ENCODE results near the gene RGL3.
"Not testable (repeated sequence)": the region's sequence is repeated elsewhere in the genome, so short reads cannot be mapped to it uniquely, and the experiment has no call there.

The RGL3 gene

DNA sequence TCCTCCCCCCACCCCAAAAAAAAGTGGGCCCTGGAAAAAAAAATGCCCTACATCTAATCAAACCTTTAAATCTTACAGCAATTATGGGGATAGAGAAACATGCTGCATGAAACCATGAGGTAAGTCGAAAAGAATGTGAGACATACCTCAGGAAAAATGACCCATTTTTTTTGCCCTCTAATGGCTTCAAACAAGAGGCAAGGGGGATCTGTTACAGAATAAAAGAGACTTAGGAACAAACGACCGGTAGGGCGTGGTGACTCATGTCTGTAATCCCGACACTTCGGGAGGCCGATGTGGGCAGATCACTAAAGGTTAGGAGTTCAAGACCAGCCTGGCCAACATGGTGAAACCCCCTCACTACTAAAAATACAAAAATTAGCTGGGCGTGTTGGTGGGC, 8.4 kb downstream of the RGL3 start:
- TF ChIP-seq, protein P1, sequence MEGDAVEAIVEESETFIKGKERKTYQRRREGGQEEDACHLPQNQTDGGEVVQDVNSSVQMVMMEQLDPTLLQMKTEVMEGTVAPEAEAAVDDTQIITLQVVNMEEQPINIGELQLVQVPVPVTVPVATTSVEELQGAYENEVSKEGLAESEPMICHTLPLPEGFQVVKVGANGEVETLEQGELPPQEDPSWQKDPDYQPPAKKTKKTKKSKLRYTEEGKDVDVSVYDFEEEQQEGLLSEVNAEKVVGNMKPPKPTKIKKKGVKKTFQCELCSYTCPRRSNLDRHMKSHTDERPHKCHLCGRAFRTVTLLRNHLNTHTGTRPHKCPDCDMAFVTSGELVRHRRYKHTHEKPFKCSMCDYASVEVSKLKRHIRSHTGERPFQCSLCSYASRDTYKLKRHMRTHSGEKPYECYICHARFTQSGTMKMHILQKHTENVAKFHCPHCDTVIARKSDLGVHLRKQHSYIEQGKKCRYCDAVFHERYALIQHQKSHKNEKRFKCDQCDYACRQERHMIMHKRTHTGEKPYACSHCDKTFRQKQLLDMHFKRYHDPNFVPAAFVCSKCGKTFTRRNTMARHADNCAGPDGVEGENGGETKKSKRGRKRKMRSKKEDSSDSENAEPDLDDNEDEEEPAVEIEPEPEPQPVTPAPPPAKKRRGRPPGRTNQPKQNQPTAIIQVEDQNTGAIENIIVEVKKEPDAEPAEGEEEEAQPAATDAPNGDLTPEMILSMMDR (IDR thresholded peaks at IDR 0.05; ENCODE audit: insufficient read depth, missing control alignments), result no peak
- DNase-seq (ENCODE audit: insufficient read length, low spot score) (no peak), FAIRE-seq (no peak)

DNA sequence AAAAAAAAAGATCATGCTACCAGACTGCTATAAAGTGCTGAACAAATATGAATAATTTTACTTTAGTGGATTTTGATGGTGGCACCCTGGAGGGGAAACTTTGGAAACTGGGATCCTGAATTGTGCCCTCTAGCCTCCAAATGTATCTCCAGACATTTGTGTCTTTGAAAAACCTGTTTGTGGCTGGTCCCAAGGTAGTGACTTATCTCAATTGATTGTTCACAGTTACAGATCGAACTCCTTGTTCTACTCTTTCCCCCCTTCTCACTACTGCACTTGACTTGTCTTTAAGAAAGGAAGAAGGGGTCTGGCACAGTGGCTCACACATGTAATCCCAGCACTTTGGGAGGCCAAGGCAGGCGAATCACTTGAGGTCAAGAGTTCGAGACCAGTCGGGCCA, 10.5 kb downstream of the RGL3 start:
- DNase-seq (ENCODE audit: insufficient read length, low spot score) (no peak), FAIRE-seq (no peak)
- TF ChIP-seq, protein P1 (IDR thresholded peaks at IDR 0.05; ENCODE audit: insufficient read depth, missing control alignments), result no peak

DNA sequence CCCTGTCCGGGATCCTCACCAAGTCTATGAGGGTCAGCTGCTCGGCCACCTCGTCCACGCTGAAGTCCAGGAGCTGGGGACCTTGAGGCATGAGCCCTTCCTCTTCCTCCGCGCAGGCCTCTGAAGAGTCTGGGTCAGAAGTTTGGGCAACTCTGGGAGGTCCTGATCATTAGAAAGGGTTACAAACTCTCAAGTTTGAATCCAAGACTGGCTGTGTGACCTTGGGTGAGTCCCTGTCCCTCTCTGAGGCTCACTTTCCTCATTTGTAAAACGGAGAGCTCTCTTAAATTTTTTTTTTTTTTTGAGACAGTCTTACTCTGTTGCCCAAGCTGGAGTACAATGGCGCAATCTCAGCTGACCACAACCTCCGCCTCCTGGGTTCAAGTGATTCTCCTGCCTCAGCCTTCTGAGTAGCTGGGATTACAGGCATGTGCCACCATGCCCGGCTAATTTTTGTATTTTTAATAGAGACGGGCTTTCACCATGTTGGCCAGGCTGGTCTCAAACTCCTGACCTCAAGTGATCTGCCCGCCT, 12.3 kb downstream of the RGL3 start:
- FAIRE-seq; DNase-seq (ENCODE audit: insufficient read length, low spot score): not testable (repeated sequence)

DNA sequence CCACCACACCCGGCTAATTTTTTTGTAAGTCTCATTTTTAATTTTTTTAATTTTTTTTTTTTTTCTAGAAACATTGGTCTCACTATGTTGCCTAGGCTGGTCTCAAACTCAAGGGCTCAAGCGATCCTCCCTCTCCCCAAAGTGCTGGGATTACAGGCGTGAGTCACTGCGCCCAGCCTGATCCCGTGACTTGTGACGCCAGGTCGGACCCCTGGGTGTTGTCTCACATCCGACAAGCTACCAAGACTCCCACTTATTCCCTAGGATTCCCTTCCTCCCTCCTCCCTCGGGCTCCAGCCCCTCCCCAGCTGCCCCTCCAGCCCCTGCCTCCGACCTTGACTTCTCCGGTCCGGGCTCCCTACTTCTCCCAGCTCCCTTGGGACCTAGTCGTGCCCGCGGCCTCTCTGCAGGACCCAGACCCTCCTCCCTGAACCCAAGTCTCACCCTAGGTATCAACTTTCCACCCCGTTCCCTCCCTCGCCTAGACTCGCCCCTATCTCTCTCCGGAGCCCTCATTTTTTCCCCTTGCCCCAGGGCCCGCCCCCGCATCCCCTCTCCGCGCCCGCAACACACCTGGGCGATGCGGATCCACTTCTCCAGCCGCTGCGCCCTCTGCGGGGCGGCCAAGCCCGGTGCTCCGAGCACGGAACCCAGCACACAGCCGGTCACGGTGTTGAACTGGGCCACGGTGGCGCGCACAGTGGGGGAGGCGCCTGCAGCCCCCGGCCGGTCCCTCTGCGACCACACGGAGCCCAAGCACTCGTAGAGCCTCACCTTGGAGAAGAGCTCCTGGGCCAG, 13.1 kb downstream of the RGL3 start:
- FAIRE-seq (no peak), DNase-seq (ENCODE audit: insufficient read length, low spot score) (peak; percentile 27)

DNA sequence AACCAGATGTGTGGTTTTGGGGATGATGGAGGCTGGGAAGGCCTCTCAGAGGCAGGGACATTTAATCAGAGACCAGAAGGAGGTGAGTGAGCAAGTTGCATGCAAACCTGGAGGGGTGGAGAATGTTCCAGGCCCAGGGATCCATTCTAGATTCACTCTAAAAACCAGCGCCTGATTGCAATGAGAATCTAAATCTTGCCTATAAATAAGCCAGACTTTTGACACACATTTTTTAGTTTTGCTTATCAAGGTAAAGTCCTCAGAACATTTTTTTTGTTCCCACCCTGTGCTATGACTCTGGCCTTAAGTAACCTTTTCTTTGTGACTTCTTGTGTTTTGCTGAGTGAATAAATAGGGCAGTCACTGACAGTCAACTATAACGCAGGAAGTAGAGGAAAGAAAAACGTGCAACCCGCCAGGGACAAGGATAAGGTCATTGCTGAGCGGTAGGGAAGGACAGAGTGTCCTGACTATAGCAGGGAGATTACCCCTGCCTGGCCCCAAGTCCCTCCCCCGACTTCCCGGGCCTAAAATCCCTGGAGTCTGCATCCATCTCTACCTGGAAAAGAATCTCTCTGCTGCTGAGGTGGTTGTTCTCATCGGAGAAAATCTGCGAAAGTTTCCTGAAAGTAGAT, 14.4 kb downstream of the RGL3 start:
- FAIRE-seq, result no peak

More for the DNA sequence above, 13.1 kb downstream of the RGL3 start:
- TF ChIP-seq, protein P1 (IDR thresholded peaks at IDR 0.05; ENCODE audit: insufficient read depth, missing control alignments), result peak; percentile 15

DNA sequence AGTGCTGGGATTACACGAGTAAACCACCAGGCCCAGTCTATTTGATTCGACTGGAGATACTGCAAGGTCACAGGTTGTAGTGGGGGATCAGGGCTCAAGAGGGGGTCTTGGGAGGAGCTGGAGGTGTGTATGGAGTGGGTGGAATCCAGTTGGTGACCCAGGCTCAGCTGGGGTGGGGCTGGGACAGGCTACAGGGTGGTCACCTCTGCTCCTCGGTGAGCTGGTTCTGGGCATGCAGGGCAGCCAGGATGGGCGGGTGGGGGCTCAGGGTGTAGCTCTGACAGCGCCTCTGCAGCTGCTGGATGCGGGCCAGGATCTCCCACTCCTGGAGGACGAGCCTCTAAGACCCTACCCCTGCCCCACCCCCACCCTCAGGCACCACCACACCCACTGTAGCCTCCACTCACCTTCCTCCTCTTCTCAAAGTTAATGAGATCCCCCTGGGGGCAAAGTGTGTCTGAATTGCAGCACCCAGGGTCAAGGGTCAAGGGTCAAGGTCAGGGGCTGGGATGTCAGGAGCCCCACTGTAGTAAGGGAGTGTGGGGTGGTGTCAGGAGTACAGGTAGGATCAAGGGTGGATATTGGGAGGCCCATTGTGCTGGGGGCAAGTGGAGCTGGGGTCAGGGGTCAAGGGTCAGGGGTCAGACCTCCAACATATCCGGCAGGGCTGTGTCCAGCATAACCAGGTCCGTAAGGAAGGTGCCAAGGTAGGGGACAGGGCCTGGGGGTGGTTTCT, 17.1 kb downstream of the RGL3 start:
- no peak for DNase-seq (ENCODE audit: insufficient read length, low spot score)
- no peak for FAIRE-seq
- TF ChIP-seq, protein P1 (IDR thresholded peaks at IDR 0.05; ENCODE audit: insufficient read depth, missing control alignments), result no peak

More for the DNA sequence above, 14.4 kb downstream of the RGL3 start:
- peak; percentile 22 for DNase-seq (ENCODE audit: insufficient read length, low spot score)
- TF ChIP-seq, protein P1 (IDR thresholded peaks at IDR 0.05; ENCODE audit: insufficient read depth, missing control alignments), result no peak

DNA sequence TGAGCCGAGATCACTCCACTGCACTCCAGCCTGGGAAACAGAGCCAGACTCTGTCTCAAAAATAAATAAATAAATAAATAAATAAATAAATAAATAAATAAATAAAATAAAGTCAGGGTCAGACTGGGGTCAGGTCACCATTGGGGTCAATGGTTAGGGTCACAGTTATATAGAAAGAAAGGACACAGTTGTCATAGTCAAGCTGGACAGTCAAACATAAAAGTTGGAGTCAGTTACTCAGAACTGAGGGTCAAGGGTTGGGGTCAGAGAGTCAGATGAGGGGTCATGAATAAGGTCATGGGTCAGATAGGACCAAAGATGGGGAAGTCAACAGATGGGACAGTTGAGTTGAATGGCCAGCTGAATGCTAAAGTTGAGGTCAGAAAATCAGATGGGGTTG, 18.3 kb downstream of the RGL3 start:
- DNase-seq (ENCODE audit: insufficient read length, low spot score) (peak; percentile 10), FAIRE-seq (no peak)
- TF ChIP-seq, protein P1 (IDR thresholded peaks at IDR 0.05; ENCODE audit: insufficient read depth, missing control alignments), result no peak
